Neural crest cell (in vitro differentiated cells): ENCODE measurements around the gene IFFO2. TPM values are rescaled to one million over a fixed set of nuclear protein-coding genes. Genes with fewer than 3 reads are reported as not detected.

Experiments used
- DNase-seq: peaks from one replicate; pipeline ENCODE4 v3.0.0; 2021; ENCODE audit warnings: low read depth, mixed read lengths, low spot score
- H3K27ac Mint-ChIP-seq: one replicate; pipeline ENCODE4 v1.8.0; 2021; ENCODE audit warnings: mild to moderate bottlenecking, mixed read lengths; ENCODE audit not compliant: unreplicated experiment
- H3K27me3 Mint-ChIP-seq: 2 replicates; pipeline ENCODE4 v1.8.0; 2021; ENCODE audit warnings: low read depth, mild to moderate bottlenecking, mixed read lengths
- H3K36me3 Mint-ChIP-seq: 2 replicates; pipeline ENCODE4 v1.8.0; 2021; ENCODE audit warnings: low read depth, mild to moderate bottlenecking, mixed read lengths
- H3K4me1 Mint-ChIP-seq: 2 replicates; pipeline ENCODE4 v1.8.0; 2021; ENCODE audit warnings: mixed read lengths
- H3K4me3 Mint-ChIP-seq: one replicate; pipeline ENCODE4 v1.8.0; 2021; ENCODE audit warnings: mild to moderate bottlenecking, mixed read lengths
- H3K9me3 Mint-ChIP-seq: 2 replicates; pipeline ENCODE4 v1.8.0; 2021; ENCODE audit warnings: mixed read lengths
- CTCF ChIP-seq: fragments of 200-600 bp; sonication (generic); conservative IDR thresholded peaks from 2 replicates; pipeline ENCODE4 v1.5.0; 2021; ENCODE audit warnings: antibody characterized with exemption, mild to moderate bottlenecking
- total RNA-seq: library from RNA; stranded (reverse); gene quantifications from 2 replicates; pipeline ENCODE4 v1.2.1, GENCODE V29; 2021

Gene IFFO2
- total RNA-seq, 1 donor from 2014 or later, result 9.9 TPM

DNA sequence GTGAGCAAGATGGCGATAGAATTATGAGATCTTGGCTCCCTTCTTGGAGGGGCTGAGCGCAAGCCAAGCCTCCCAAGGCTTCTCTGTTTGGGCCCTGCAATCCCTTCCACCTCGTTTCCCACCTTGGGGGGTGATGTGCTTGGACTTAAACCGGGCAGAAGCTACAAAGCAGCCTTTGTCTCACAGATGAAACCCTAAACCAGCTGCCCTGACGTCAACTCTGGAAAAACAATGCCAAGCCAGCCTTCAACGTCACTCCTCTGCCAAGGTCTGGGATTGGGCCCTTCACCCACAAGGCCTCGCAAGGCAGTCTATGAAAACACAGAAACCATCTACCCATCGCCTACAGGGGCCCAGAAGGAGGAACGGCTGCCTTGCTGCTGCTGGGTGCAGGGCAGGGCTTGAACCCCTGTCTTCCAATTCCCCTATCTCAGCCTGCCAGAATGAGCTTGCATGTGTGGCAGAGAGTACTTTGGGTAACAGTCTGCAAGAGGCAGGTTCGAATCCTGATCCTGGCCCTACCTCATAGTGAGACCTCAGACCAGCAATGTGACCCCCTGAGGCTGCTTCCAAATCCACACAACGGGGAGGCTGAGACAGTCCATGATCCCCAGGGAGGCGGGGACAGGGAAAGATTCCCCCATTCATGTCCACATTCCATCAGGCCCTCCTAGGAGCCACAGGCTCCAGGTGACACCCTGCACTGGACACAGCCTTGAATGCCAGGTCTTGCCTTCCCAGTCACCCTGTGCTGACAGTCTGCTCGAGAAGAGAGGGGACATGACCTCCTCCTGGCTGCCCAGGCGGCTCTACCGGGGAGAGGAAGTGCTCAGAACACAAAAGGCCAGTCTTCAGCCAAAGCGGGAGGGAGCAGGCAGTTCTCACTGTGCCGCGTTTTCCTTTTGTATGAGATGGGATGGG is 15.0 kb downstream of the IFFO2 start:
- H3K27ac Mint-ChIP-seq, result peak overlapping the region; percentile 96
- H3K4me1 Mint-ChIP-seq, result peaks cover 61% of the 10 kb centered on the region
- DNase-seq, result no peak
- no peaks in the 10 kb centered on the region for H3K27me3 Mint-ChIP-seq
- H3K9me3 Mint-ChIP-seq, result no peaks in the 10 kb centered on the region
- H3K36me3 Mint-ChIP-seq, result no peaks in the 10 kb centered on the region
- no peak for TF ChIP-seq CTCF
- peak overlapping the region; percentile 61 for H3K4me3 Mint-ChIP-seq

- no peaks in the 10 kb centered on the region for H3K9me3 Mint-ChIP-seq
- H3K36me3 Mint-ChIP-seq, result no peaks in the 10 kb centered on the region
- peak overlapping the region; percentile 61 for H3K4me3 Mint-ChIP-seq
- no peak for DNase-seq
- peaks cover 55% of the 10 kb centered on the region for H3K4me1 Mint-ChIP-seq
- TF ChIP-seq CTCF, result no peak
- peak overlapping the region; percentile 96 for H3K27ac Mint-ChIP-seq
- H3K27me3 Mint-ChIP-seq, result no peaks in the 10 kb centered on the region
These were observed 16.0 kb downstream of the IFFO2 start for GRCh38 chr1:18940303-18941020.

- Mint-ChIP-seq H3K4me1 (peaks cover 47% of the 10 kb centered on the region), H3K36me3 (no peaks in the 10 kb centered on the region), H3K4me3 (no peak overlapping the region), H3K27ac (peak overlapping the region; percentile 93), H3K27me3 (no peaks in the 10 kb centered on the region), H3K9me3 (no peaks in the 10 kb centered on the region)
- no peak for TF ChIP-seq CTCF
- DNase-seq, result no peak
These were observed 16.8 kb downstream of the IFFO2 start for GRCh38 chr1:18939398-18940302.

DNA sequence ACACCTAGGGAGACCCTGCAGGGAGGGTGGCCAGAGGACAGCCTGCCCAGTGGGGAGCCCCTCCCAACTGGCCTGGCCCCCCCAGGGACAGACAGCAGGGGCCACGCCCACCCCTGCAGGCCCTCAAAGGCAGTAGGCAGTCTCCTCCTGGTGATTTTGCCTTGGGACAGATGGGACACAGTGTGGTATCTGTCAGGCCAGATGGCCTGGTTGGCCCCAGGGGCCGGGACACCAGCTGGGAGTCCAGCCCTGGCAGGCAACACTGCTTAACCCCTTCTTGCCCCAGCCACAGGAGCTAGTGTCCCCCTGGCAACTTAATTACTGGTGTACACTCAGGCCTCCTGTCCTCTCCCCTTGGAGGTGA is 17.8 kb downstream of the IFFO2 start:
- Mint-ChIP-seq H3K27ac (no peak overlapping the region), H3K4me1 (peaks cover 45% of the 10 kb centered on the region), H3K9me3 (no peaks in the 10 kb centered on the region), H3K36me3 (no peaks in the 10 kb centered on the region), H3K4me3 (no peak overlapping the region), H3K27me3 (no peaks in the 10 kb centered on the region)
- TF ChIP-seq CTCF, result no peak
- DNase-seq, result no peak
